Glutamatergic neuron (in vitro differentiated cells): ENCODE measurements around the gene ZG16. TPM values are rescaled to one million over a fixed set of nuclear protein-coding genes. Genes with fewer than 3 reads are reported as not detected.

ENCODE experiments used
- DNase-seq: peaks from one replicate; pipeline ENCODE4 v3.0.0; 2022
- H3K27ac Mint-ChIP-seq: one replicate; pipeline ENCODE4 v1.8.0; 2020; ENCODE audit warnings: mild to moderate bottlenecking, mixed read lengths, inconsistent platforms; ENCODE audit not compliant: unreplicated experiment
- H3K27me3 Mint-ChIP-seq: one replicate; pipeline ENCODE4 v1.8.0; 2020; ENCODE audit warnings: mild to moderate bottlenecking, moderate library complexity, mixed read lengths, inconsistent platforms; ENCODE audit not compliant: unreplicated experiment
- H3K36me3 Mint-ChIP-seq: one replicate; pipeline ENCODE4 v1.8.0; 2020; ENCODE audit warnings: mild to moderate bottlenecking, mixed read lengths, inconsistent platforms; ENCODE audit not compliant: unreplicated experiment
- H3K4me1 Mint-ChIP-seq: one replicate; pipeline ENCODE4 v1.8.0; 2020; ENCODE audit warnings: mild to moderate bottlenecking, low read depth, mixed read lengths, inconsistent platforms; ENCODE audit not compliant: unreplicated experiment
- H3K4me3 Mint-ChIP-seq: one replicate; pipeline ENCODE4 v1.8.0; 2020; ENCODE audit warnings: mild to moderate bottlenecking, mixed read lengths, inconsistent platforms; ENCODE audit not compliant: unreplicated experiment
- H3K9me3 Mint-ChIP-seq: one replicate; pipeline ENCODE4 v1.8.0; 2020; ENCODE audit warnings: mild to moderate bottlenecking, moderate library complexity, mixed read lengths, inconsistent platforms; ENCODE audit not compliant: unreplicated experiment
- CTCF ChIP-seq: fragments of 200-600 bp; sonication (generic); IDR thresholded peaks from one replicate; pipeline ENCODE4 v1.5.0; 2021; ENCODE audit not compliant: partially characterized antibody, unreplicated experiment
- total RNA-seq: library from RNA; stranded (reverse); fragmentation: NEBNext Ultra II Directional; extraction: Animal tissue kit (Norgen Biotek cat#: 25700); gene quantifications from one replicate; pipeline ENCODE4 v1.2.1, GENCODE V29; 2021; ENCODE audit not compliant: unreplicated experiment

The ZG16 gene
- total RNA-seq, 1 donor from 2014 or later: not detected

GRCh38 chr16:29820271-29820701, 42.2 kb downstream of the ZG16 start, which contains the start of gene MVP:
TSS of gene MVP (plus strand) at chr16:29820462. CDS start at chr16:29830550, 10,088 bp downstream.
- DNase-seq: peak; percentile 57
- Mint-ChIP-seq H3K4me3 (peak within 1 kb of the TSS; percentile 91), H3K4me1 (peaks cover 33% of the 10 kb centered on the region), H3K9me3 (peaks cover 15% of the 10 kb centered on the region), H3K36me3 (no peaks in the 10 kb centered on the region), H3K27ac (peak within 1 kb of the TSS; percentile 93), H3K27me3 (peaks cover 18% of the 10 kb centered on the region)
- TF ChIP-seq CTCF: no peak

GRCh38 chr16:29820730-29821642, 42.9 kb downstream of the ZG16 start:
- Mint-ChIP-seq H3K4me1 (peaks cover 38% of the 10 kb centered on the region), H3K9me3 (peaks cover 16% of the 10 kb centered on the region), H3K27me3 (peaks cover 17% of the 10 kb centered on the region), H3K36me3 (no peaks in the 10 kb centered on the region), H3K4me3 (peak overlapping the region; percentile 91), H3K27ac (peak overlapping the region; percentile 93)
- DNase-seq: no peak
- no peak for TF ChIP-seq CTCF

- TF ChIP-seq CTCF: no peak
- peaks cover 18% of the 10 kb centered on the region for H3K27me3 Mint-ChIP-seq
- H3K4me3 Mint-ChIP-seq: peak overlapping the region; percentile 91
- no peak for DNase-seq
- no peaks in the 10 kb centered on the region for H3K36me3 Mint-ChIP-seq
- H3K27ac Mint-ChIP-seq: peak overlapping the region; percentile 93
- peaks cover 16% of the 10 kb centered on the region for H3K9me3 Mint-ChIP-seq
- peaks cover 39% of the 10 kb centered on the region for H3K4me1 Mint-ChIP-seq
These were observed 43.6 kb downstream of the ZG16 start for GRCh38 chr16:29821643-29822115.

- Mint-ChIP-seq H3K4me3 (peak overlapping the region; percentile 69), H3K9me3 (peaks cover 11% of the 10 kb centered on the region), H3K4me1 (peaks cover 32% of the 10 kb centered on the region), H3K27ac (peak overlapping the region; percentile 99), H3K27me3 (peaks cover 13% of the 10 kb centered on the region), H3K36me3 (no peaks in the 10 kb centered on the region)
- TF ChIP-seq CTCF: no peak
- no peak for DNase-seq
These were observed 46.6 kb downstream of the ZG16 start for GRCh38 chr16:29824589-29825144.
